A549 treated with AZD2906 at 1 μM for 4 hours (cell line): Measurements from ENCODE around the gene CIBAR2. TPM values are rescaled to one million over a fixed set of nuclear protein-coding genes. Genes with fewer than 3 reads are reported as not detected.

Experiments used
- total RNA-seq: library from RNA; stranded (reverse); fragments of 200-300 nt; extraction: Qiagen RNA extraction; gene quantifications from 5 replicates; pipeline ENCODE4 v1.2.3, GENCODE V29; 2022

The CIBAR2 gene
- total RNA-seq = not detected in 5 replicates

DNA sequence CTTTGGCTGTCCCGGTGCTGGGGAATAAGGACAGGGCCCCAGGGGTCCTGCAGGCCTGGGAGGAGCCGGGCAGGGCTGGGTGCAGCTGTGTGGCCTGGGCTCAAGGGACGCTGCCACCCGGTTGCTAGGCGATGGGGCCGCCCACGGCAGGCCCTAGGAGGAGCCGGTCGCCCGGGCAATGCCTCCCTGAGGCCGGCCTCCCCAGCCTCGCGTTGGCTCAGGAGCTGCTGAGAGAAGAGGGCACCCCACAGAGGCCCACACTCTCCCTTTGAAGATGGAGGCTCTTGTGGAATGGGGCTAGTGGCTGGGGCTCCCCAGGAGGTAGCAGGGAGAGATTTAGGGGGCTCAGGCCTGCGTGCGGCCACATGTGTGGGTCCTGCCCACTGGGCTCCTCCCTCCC is at the start of gene CIBAR2:
CIBAR2 (minus strand) TSS at position 109 of the 400 bp plus-strand sequence. CDS start 120 bp downstream, outside the sequence.

Other genes with a start within 250 kb of the CIBAR2 start
- gene ZDHHC7, start 100.9 kb downstream of the CIBAR2 start, total RNA-seq = 71.3 to 82.6 TPM (median 80.7 TPM) in 5 replicates
- 2.1 to 2.6 TPM (median 2.5 TPM) in 5 replicates for gene KIAA0513, start 84.7 kb downstream of the CIBAR2 start, total RNA-seq